HG03342 (cell line): ENCODE results near the gene EXOC7.
"Not testable (repeated sequence)": the region's sequence is repeated elsewhere in the genome, so short reads cannot be mapped to it uniquely, and the experiment has no call there.

Source experiments
- ATAC-seq: cut with Tn5 transposase; IDR thresholded peaks from one replicate; pipeline ENCODE4 v1.9.1; 2021; ENCODE audit warnings: mild to moderate bottlenecking, moderate library complexity; ENCODE audit not compliant: unreplicated experiment

Gene EXOC7

GRCh38 chr17:76076146-76076764 lies 27.3 kb downstream of the EXOC7 start:
- ATAC-seq, result no peak

DNA sequence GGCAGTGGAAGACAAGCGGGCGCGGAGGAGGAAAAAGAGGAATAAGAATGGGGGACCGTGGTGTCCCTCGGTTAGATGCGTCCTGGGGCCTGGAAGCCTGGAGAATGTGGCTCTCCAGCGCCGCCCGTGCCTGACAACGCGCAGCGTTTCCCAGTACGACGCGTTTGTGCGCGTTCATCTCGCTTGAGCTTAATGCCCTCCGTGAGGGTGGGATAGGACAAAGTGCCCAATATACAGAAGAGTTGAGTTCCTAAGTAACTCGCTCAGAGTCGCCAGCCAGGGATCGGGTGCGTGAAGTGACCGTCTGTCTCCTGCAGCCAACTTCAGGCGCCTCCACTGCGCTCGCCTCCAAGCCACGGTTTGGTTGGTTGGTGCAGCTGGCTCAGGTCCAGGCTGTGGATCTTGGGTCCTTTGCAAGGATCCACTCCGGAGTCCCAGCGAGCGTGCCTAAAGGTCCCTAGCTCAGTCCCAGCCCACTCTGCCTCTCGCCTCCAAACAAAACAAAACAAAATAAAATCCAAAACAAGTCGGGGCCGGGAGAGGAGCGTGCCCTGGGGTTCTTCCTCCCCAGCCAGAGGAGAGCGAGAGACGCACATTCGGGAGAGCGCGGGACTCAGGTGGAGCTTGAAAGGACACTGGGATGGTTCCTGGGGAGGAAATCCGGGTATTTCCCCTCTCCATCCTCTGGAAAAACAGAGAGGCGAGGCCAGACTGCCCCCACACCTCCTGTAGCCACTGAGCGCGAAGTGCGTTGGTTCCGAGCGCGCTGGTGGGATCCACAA lies 28.0 kb downstream of the EXOC7 start:
- no peak for ATAC-seq

DNA sequence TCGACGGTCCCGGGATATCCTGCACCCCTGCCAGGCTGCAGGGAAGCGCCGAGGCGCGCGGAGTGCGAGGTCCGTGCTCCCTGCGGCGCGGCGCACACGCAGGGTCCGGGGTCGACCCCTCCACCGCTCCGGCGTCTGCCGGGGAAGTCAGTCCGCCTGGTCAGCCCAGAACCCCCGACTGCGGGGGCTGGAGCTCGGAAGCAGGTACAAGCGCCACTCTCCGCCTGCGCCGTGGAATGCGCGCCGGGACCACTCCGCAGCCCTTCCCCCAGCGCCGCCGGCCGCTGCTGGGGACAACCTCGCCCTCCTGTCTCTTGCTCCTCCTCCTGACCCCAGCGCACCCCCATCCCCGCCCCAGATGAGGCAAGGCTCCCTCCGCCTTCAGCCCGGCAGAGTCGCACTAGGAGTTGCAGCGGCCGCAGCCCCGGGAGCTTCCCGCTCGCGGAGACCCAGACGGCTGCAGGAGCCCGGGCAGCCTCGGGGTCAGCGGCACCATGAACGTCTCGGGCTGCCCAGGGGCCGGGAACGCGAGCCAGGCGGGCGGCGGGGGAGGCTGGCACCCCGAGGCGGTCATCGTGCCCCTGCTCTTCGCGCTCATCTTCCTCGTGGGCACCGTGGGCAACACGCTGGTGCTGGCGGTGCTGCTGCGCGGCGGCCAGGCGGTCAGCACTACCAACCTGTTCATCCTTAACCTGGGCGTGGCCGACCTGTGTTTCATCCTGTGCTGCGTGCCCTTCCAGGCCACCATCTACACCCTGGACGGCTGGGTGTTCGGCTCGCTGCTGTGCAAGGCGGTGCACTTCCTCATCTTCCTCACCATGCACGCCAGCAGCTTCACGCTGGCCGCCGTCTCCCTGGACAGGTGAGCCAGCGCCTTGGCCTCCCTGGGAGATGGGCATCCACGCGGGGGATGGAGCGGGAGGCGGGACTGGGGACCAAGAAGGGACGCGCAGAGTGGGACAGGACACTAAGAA lies 28.9 kb downstream of the EXOC7 start, which contains the start of gene GALR2:
Gene GALR2 (plus strand): TSS at position 392 of the 974 bp plus-strand sequence. CDS start 103 bp downstream, at position 495.
- no peak for ATAC-seq

GRCh38 chr17:76072148-76072858 lies 31.3 kb downstream of the EXOC7 start, which contains the start of gene SRP68:
TSS of gene SRP68 (minus strand) at chr17:76072517. CDS start at chr17:76072491, 26 bp downstream.
- ATAC-seq, result peak; percentile 82

DNA sequence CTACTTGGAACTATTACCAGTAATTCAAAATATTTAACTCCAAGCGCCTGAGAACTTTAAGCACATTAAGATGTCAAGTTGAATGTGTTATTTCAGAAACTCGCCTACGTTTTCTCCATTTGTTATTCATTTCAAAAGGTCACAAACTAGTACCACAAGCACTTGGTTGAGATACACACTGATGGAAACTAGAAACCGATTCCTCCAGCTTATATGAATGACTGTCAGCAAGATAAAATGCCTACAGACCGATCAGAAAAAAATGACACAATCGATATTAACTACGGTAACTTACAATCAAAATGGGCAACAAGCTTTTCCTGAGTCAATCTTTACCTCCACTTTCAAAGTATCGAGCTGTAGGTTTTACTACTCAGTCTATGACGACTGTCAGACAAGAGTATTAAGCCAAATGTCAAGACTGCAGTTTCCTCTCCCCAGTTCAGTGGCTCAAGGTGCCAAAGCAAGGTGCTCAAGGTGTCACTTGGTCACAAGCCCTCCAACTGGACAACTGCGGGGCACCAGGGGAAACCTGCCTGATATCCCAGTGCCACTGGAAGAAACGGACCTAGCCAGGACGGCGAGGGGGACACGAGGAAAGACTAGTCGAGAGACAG lies 31.9 kb downstream of the EXOC7 start:
- no peak for ATAC-seq

DNA sequence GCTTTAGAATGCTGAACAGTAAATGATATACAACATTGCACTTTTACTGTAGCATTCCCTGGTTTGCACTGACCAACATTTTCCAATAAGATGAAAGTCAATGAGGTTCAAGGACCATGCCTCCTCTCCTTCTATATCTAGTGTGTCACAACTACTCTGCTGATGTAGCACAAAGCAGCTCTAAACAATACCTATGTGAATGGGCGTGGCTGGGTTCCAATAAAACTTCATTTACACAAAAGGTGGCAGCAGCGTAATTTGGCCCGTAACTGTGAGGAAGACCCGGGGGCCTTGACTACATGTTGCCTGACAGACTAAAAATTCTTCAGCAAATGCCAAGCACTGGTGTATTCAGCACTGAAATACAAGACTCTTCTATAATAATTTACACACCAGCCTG lies 37.8 kb downstream of the EXOC7 start:
- ATAC-seq, result no peak

DNA sequence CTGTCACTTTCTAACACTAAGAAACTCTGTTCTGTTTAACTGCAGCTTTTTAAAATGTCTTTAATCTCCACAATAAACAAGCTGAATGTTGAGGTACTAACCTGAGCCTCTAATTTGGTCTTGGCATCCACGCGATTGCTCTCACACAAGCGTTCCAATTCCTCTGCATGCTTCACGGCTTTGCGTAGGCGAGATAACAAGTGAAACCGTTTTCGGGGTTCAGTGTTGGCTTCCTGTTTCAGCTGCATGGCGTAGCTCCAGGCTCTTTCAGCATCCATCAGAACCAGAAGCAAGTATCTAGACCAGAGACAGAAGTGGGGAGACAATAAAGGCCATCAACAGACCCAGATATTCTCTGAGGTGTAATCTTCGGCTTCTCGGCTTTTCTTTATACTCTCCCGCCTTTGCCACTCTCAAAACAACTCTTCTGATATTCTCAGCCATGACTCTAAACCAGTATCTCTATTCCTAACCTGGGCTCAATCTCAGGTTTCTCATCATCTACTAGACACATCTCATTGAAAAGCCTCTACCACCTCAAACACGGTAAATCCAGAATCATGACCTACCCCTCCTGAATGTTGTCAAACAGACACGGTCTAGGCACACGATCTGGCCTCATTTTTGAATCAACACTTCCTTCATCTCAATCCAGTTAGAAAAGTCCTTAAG lies 39.6 kb downstream of the EXOC7 start:
- no peak for ATAC-seq

DNA sequence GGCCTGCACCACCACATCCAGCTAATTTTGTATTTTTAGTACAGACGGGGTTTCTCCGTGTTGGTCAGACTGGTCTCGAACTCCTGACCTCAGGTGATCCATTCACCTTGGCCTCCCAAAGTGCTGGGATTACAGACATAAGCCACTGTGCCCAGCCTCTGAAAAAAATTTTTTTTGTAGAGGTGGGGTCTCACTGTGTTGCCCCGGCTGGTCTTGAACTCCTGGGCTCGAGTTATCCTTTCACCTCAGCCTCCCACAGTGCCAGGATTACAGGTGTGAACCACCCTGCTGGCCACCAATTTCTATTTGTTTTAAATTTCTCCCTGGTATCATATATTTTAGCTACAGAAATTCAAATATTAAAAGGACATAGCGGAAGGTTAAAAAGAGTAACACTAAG lies 45.3 kb downstream of the EXOC7 start:
- ATAC-seq, result not testable (repeated sequence)

GRCh38 chr17:76056882-76057281 lies 46.7 kb downstream of the EXOC7 start:
- ATAC-seq, result no peak

DNA sequence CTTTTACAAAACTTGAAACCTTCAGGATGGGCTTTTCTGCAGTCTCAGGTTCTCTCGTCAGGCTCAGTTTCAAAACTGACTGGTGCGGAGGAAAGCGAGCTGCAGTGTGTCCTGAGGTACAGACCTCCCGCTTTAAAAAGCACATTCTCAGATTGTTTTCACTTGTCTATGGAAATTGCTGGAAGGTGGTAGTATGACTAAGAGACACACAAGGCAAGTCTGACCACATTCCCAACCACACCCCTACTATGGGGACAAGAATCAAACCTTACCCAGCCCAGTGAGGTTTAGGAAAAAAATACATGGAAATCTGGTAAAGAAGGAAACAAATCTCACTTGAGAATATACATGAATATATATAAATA lies 49.5 kb downstream of the EXOC7 start:
- ATAC-seq, result no peak

- ATAC-seq, result no peak
Observed at GRCh38 chr17:76053246-76054111, 50.1 kb downstream of the EXOC7 start.

GRCh38 chr17:76051561-76051960 lies 52.0 kb downstream of the EXOC7 start:
- ATAC-seq, result no peak

DNA sequence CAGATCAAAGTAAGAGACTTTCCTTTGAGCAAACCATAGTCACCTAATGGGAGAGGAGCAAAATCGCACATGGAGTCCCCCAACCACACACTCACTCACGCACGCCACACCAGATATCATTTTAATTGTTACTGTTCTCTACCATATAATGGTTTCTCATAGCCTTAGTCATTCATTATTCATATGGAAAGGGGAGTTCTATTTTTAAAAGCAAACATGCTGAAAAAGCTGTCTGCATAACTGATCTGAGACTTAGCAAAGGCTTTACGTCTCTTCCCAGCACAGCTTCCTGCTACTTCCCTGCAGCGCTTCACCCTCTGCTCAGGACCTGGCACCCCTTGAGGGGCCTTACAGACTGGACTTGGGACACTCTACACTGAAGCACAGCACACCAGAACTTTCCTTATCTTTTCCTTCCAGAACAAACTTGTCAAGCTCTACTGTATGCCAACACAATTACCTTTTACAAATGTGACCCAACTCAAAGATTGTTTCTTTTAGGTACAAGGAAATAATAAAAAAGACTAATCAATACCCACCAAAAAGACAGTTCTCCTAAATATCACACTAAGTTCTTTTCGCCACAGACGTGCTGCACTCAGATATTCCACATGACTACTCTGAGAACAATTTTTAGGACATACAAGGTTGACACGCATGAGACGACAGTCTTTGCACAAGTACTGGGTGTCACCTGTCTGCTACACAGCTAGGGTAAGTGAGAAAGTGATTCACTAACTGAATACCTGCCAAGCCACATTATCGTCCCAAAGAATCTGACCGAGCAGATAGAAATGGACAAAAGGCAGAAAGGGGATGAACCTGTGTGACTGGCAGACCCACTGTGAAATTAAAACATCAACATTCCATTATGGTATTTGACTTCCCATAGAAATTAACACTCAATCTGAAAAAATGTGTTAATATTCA lies 52.8 kb downstream of the EXOC7 start:
- ATAC-seq, result no peak

- no peak for ATAC-seq
Observed at GRCh38 chr17:76049836-76050537, 53.6 kb downstream of the EXOC7 start.

DNA sequence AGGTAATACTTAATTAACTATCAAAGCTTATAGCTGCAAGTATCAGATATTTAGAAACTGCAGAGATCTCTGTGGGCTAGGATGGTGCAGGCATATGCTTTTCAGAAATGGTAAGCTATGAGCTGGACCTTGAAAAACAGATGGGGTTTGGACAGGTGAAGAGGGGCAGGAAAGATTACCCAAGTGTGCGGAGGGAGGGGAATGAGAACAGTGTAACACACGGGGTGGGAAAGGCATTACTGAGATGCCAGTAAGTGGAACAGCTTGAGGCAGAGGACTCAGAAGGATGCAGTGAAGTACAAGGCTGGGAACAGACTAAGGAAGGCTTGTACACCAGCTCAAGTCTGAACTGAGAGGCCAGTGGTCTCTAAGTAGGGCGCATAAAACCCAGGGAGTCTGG lies 54.3 kb downstream of the EXOC7 start:
- no peak for ATAC-seq

GRCh38 chr17:76048711-76049110 lies 54.9 kb downstream of the EXOC7 start:
- ATAC-seq, result no peak

GRCh38 chr17:76048025-76048605 lies 55.5 kb downstream of the EXOC7 start:
- ATAC-seq, result no peak
